HG03175 (cell line): ENCODE data around the gene NETO2.
"Not testable (repeated sequence)": the region's sequence is repeated elsewhere in the genome, so short reads cannot be mapped to it uniquely, and the experiment has no call there.

Experiments
- ATAC-seq: cut with Tn5 transposase; IDR thresholded peaks from one replicate; pipeline ENCODE4 v1.9.1; 2021; ENCODE audit warnings: mild to moderate bottlenecking, moderate library complexity; ENCODE audit not compliant: unreplicated experiment

NETO2 gene

DNA sequence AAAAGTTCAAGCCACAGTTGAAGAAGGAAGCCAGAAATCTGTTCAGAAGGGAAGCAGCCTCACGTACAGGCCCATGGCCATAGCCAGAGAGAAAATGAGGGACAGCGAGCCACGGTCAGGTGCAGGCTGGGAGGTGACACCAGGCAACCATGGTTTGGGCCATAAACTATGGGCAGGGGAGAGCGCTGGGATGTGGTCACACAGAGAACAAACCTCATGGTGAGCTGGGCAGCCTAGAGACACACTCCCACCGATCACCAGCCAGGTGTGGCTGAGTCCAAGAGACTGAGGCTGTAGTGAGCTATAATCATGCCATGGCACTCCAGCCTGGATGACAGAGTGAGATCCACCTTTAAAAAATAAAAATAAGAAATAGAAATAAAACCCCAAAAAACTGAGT, 76.5 kb downstream of the NETO2 start:
- ATAC-seq, result no peak

DNA sequence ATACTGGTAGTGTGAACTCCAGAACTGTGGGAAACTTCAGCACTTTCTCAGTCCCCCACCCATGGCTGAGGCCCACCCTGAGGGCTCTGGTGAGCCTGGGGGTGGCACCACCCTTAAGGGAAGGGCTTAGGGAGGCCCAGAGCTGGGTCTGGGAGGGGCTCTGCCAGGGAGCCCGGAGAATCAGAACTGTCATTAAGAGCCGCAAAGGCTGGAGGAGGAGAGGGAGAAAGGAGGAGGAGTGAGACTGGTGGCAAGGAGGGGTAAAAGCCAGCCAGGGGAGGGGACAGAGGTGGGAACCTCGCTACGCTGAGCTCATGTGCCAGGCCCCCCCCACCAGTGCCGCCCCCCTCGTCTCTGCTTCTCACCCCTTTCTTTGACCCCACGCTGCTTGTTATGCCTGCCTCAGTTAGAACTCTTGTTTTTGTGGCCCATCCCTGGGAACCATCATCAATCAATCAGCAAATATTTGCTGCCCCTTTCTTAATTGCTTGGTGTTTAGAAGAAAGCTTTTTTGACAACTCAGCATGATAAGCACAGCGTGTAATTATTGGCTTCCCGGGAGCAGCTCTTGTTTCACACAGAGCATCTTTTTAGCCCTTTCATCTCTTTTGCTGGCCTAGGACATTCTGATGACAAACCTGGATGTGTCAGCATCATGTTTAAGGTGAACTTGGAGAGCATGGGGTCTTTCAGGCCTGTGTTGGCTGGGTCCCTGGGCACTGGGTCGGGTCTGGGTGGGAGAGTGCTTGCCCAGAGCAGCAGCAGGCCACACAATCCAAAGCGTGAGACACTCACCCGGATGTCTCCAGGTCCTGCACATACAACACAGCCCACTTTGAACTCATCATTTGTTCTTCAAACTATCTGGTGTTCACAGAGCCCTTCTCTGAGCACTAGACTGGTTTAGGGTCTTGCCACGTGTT, 77.7 kb downstream of the NETO2 start:
- ATAC-seq, result no peak

DNA sequence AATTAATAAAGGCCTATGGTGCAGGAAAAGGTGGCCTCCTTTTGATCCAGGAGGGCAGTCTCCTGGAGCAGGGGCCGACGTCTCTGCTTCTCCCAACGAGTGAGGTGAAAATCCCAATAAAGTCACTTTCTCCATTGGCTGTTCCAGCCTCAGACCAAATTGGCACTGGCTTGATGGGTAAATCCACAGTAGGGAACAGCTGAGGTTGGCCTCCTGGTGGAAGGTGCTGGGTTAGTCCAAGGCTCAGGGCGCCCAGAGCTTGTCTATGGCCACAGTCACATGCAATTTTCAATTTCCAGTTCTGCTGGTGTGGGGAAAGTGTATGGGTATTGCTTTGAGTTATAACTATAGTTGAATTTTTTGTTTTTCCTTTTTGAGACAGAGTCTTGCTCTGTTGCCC, 79.0 kb downstream of the NETO2 start:
- ATAC-seq, result no peak

DNA sequence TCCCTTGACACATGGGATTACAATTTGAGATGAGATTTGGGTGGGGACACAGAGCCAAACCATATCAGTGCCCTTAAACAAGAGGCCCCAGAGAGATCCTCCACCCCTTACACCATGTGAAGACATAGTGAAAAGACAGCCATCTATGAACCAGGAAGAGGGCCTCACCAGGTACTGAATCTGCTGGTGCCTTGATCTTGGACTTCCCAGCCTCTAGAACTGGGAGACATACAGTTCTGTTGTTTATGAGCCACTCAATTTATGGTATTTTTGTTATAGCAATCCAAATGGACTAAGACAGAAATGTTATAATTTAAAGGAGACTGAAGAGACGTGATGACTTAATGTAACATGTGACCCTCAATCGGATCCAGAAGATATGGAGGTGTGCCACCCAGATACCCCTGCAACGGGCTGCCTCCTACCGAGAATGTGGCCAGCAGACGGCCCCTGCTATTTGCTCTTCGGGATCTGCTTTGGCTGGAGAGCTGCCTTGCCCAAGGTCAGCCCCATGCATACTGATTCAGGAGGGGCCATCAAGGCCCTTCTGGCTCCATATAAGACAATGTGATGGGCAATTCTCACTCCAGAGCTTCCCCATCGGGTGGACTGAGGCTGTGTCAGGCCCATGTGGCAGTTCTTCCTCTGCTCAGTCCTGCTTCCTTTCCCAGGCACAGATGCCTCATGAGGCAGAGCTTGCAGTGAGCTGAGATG, 80.6 kb downstream of the NETO2 start:
- no peak for ATAC-seq

DNA sequence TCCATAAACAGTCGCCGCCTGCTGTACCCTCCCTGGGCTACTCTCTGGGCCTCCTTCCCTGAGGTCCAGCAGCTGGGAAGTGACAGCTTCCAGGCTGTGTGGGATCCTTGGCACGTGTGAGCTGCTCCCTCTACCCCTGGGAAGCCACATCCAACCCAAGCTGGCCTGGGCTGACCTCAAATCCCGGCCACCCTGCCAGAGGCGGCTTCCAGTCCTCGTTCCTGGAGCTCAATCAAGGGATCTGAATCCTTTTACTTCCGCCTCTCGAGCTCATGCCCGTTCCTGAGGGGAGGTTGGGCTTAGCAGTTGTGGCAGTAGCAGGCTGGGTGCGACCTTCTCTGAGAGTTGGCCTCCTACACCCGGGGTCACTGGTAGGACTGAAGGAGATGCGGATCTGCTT, 82.5 kb downstream of the NETO2 start:
- no peak for ATAC-seq

DNA sequence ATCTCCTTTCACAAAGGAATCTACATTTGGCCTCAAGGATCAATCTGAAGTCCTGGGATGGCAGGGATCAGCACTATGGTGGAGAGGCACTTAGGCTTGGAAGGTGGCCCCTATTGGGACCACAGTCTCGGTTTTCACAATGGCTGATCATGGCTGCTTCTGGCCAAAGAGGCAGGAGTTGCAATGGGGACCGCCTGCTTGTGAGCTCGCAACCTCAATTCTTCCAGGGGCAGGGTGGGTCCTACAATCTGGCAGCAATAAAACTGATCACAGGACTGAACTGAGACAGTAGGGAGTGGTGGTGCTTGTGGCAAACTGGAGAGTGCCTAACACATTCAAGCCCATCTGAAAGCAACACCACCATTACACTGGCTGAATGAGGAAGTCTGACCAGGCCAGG, 83.1 kb downstream of the NETO2 start:
- ATAC-seq, result no peak

DNA sequence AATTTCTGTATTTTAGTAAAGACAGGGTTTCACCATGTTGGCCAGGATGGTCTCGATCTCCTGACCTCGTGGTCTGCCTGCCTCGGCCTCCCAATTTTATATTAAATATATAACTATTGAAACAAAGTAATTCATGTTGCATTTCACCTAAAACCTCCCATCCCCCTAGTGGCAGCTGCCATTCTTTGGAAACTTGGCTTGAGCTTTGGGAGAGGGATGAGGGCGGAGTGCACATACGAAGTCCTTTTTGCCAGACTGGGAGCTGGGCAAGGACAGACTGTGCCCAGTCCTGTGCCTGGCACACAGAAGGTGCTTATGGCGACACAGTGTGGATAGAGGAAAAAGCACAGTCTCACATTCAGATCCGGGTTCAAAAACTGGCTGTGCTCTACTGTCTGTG, 83.8 kb downstream of the NETO2 start:
- ATAC-seq, result no peak

DNA sequence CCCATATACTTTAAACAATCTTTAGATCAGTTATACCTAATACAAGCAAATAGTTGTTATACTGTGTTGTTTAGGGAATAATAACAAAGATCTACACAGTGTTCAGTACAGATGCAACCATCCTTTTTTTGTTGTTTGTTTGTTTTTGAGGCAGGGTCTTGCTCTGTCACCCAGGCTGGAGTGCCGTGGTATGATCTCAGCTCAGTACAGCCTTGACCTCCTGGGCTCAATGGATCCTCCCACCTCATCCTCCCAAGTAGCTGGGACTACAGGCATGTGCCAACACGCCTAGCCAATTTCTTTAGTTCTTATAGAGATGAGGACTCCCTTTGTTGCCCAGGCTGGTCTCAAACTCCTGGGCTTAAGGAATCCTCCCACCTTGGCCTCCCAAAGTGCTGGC, 84.6 kb downstream of the NETO2 start:
- ATAC-seq, result not testable (repeated sequence)

DNA sequence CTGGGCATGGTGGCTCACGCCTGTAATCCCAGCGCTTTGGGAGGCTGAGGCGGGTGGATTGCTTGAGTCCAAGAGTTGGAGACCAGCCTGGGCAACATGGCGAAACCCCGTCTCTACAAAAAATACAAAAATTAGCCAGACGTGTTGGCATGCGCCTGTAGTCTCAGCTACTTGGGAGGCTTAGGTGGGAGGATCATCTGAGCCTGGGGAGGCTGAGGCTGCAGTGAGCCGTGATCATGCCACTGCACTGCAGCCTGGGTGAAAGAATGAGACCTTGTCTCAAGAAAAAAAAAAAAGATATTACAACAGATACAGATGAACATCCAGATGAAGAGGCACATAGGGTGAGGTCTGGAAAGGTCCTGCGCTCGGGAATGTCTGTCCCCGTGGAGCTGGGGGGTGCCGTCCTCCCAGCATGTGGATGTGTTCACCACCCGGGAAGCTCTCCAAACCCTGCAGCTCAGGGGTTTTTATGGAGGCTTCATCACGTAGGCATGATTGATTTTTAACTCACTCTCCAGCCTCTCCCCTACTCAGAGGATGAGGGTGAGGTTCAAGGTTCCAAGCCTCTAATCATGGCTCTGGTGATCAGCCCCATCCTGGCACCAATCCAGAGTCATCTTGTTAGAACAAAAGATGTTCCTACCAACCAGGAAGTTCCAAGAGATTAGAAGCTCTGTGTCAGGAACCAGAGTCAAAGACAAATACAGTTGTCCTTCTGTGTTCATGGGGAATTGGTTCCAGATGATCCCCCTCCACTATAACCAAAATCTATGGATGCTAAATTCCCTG, 85.3 kb downstream of the NETO2 start:
- ATAC-seq, result no peak

DNA sequence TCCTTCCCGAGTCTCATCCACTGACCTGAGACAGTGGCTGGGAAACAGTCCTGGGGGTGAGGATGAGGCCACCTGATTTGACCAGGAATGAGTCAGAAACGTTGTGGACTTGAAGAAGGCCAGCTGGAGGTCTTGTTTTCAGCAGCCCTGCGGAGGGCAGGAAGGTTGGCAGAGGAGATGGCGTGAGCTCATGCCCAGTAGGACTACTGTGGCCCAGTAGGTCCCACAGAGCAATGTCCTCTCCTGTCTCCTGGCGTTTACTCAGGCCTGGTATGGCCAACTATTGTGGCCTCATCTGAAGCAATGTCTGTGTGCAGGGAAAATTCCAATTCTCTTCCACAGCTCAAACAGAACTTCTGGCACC, 86.1 kb downstream of the NETO2 start:
- no peak for ATAC-seq

DNA sequence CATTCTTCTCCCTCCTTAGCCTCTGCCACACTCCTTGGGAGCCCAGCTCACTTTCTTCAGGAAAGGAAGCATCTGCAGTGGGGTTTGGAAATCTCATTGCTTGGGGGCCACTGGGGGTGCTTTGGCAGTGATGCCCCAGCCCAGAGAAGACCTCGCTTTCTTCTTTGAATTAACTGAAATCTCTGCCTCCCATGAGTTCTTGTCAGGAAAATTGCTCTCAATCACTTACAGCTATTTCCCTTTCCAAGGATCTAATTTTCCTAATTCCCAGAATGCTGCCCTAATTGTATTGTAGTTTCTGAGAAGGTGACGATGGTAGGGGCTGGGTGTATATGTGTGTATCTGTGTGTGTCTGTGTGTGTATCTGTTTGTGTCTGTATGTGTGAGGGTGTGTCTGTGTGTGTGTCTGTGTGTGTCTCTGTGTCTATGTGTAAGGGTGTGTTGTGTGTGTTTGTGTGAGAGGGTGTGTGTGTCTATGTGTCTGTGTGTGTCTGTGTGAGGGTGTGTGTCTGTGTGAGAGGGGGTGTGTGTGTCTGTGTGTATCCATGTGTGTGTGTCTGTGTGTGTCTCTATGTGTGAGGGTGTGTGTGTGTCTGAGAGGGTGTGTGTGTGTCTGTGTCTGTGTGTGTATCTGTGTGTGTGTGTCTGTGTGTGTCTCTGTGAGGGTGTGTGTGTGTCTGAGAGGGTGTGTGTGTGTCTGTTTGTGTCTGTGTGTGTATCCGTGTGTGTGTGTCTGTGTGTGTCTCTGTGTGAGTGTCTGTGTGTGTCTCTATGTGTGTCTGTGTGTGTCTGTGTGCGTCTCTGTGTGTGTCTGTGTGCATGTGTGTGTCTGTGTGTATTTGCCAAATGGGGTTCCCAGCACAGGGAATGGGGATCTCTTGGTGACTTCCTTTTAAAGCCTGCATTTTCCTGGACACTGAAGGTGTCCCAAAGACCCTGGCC, 86.8 kb downstream of the NETO2 start:
- ATAC-seq, result no peak

DNA sequence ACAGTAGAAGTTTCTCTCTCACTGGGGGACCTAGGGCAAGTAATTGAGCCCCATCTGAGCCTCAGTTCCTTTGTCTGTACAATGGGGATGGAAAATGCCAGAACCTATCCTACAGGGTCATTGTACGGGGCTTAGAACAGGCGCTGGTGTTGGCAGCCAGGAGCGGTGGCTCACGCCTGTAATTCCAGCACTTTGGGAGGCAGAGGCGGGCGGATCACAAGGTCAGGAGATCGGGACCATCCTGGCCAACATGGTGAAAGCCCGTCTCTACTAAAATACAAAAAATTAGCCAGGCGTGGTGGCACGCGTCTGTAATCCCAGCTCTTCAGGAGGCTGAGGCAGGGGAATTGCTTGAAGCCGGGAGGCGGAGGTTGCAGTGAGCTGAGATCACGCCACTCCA, 87.7 kb downstream of the NETO2 start:
- ATAC-seq, result not testable (repeated sequence)

DNA sequence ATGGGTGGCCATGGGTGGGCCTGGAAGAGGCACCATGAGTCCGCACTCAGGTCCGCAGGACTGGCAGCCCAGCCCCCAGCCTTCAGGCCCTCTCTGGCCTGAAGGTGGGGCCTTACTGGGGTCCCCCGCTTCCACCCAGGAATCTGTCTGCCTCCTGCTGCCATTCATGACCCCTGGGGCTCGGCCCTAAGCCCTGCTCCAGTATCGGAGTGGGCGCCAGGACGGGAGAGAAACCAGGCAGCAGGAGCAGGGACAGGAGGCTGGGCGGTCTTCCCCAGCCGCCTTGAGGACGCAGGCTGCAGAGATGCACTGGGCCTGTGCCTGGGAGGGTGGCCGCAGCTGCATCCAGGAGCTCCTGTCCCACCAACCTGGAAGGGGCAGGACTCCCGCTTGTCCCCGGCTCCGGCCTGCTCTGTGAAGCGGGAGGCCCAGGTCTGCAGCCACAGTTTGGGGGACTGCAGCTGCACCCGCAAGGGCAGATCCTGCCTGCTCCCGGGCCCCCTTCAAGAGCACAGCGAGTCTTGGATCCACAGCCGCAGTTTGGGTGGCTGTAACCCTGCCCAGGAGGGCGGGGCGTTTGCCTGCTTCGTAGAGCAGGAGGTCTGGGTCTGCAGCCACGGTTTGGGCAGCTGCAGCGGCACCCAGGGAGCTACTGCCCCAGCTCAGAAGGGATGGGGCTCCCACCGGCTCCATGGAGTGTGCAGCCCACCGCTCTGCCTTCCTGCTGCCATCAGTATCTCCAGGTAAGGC, 88.4 kb downstream of the NETO2 start:
- no peak for ATAC-seq

DNA sequence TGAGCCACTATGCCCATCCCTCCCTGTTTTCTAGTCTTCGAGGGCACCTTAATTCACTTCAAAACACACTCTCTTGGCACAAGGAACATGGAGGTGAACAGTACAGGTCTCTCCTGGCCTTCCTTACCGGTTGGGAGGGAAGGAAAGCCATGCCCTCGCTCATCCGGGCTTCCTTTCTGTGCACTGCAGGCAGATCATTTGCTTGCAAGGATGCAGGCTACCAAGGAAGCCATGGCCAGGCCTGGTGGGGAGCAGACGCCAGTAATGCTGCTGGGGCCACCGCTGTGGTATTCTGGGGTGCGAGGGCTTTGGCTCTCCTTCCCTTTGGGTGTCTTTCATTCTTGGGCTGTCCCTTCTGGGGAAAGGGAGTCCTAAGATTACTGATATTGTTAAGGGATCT, 89.4 kb downstream of the NETO2 start:
- no peak for ATAC-seq

DNA sequence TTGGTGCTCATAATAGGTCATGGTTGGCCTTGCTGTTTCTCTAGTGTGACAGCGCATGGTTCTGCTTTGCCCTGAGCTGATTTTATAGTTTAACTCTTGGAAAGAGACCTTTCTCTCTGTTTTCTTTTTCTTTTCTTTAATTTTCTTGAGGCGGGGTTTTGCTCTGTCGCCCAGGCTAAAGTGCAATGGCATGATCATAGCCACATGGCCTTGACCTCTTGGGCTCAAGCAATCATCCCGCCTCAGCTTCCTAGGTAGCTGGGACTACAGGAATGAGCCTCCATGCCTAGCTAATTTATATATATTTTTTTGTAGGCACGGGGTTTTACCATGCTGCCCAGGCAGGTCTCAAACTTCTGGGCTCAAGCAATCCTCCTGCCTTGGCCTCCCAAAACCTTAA, 89.8 kb downstream of the NETO2 start:
- ATAC-seq, result no peak

DNA sequence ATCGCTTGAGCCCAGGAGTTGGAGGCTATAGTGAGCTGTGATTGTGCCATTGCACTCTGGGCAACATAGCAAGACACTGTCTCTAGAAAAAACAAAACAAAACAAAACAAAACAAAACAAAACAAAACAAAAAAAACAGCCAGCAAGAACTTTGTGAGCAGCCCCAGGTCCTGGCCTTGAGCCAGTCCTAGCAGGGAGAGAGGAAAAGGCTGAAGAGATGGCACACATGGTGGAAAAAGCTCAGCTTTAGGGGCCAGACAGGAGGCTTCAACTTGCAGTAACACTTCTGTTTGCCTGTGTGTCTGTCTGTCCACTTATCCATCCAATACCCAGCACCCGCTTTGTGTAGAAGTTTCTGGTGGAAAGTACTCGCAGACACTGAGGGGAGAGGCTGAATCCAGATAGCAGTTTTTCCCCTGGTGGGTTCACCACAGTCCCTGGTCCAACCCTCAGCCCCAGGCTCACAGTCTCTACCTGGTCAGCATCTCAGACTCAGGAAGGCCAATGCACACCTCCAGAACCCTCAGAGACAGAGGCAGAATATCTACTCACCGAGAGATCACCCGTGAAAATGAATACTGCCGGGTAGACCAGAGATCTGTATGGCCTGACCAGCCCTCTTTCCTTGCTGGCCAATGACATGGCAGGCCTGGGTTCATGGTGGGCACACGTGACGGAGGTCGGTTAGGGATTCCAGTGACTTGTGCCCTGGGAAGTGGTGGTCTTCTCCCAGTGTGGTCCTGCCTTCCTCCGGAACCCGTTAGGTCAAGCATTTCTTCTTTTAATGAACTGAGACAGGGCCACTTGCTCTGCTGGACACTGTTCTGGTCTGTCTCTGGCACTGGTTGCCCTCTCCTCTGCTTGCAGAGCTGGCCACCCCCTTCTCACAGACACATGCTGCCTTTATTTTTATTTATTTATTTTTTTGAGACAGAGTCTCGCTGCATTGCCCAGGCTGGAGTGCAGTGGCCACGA, 90.8 kb downstream of the NETO2 start:
- ATAC-seq, result no peak

DNA sequence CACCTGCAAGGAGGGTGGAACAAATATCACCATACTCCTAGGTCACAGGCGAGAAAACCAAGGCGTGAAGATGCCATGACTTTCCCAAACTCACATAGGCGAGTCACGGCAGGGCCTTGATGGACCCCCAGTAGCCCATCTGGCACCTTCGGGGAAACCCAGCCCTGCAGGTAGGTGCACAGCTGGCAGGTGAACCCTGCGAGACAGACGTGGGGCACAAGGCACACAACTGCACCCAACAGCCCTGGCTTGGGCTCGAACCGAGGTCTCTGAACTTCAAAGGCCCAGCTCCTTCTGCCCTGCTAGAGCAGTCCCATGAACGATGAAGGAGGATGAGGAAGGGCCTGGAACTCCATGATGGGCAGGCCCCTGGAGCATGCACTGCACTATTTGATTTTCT, 92.7 kb downstream of the NETO2 start:
- no peak for ATAC-seq

DNA sequence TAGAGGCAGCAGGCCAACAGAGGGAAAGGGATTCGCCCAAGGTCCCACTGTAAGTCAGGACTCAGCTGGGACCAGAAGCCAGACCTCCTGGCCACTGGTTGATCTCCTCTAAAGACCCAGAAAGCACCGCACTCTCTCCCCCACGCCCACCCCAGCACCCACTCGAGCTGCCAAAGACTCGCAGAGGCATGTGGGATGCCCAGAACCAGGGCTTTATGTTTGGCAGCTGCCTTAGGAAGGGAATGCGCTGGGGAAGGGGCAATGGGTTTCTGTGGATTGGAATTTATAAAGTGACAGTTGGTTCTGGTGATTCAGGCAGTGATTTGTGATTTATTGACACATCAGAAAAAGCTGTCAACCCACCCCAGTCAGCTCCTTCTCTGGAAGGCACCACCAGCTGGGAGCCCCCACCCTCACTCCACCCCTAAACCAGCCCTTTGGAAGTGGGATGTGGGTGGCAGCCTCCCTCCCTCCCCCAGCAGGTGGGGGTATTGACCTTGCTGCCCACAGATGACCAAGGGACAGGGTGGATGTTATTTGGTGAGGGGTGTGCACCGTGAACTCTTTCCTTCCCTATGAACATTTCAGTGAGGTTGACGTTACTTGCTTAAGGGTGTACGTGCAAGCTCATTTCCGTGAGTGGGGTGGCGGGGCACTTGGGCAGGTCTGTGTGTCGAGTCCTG, 93.7 kb downstream of the NETO2 start:
- ATAC-seq, result no peak
